K562 (cell line): ENCODE results near the gene TSPAN14. TPM values are rescaled to one million over a fixed set of nuclear protein-coding genes. Genes with fewer than 3 reads are reported as not detected.

ENCODE experiments used
- BRD4 ChIP-seq: fragments of 200-600 bp; sonication (generic); IDR thresholded peaks from 2 replicates; pipeline ENCODE4 v1.6.1; 2017; ENCODE audit warnings: inconsistent platforms
- CBFA2T3 ChIP-seq: fragments of 450-650 bp; IDR thresholded peaks from 2 replicates; pipeline ENCODE4 v1.6.1; 2017
- CXXC5 ChIP-seq: fragments of 250-450 bp; sonication (Bioruptor Pico); IDR thresholded peaks from 2 replicates; pipeline ENCODE4 v1.8.0; 2022; ENCODE audit warnings: inconsistent platforms, mild to moderate bottlenecking, moderate library complexity
- ESRRA ChIP-seq: fragments of 450-650 bp; IDR thresholded peaks from 2 replicates; pipeline ENCODE4 v1.6.1; 2014; ENCODE audit warnings: low read depth, mild to moderate bottlenecking, moderate library complexity, borderline replicate concordance
- FOXK1 ChIP-seq: sonication (generic); formaldehyde crosslinking; IDR thresholded peaks from 2 replicates; pipeline ENCODE4 v1.8.0; 2022; ENCODE audit warnings: missing genetic modification reagents, mild to moderate bottlenecking, borderline replicate concordance
- HMBOX1 ChIP-seq: sonication (generic); IDR thresholded peaks from 2 replicates; pipeline ENCODE4 v1.6.1; 2016
- MAFG ChIP-seq: fragments of 450-650 bp; conservative IDR thresholded peaks from 2 replicates; pipeline ENCODE4 v1.6.1; 2016; ENCODE audit warnings: missing genetic modification characterization, missing compliant biosample characterization
- NONO ChIP-seq, 2 experiments: fragments of 200-400 bp in 1 of 2; fragments of 450-650 bp in 1 of 2; formaldehyde crosslinking in 1 of 2; IDR thresholded peaks; 2 replicates each; pipeline ENCODE4 v1.6.1; 2017; ENCODE audit warnings: low read depth in 2 of 2, mild to moderate bottlenecking in 2 of 2, moderate library complexity in 2 of 2, low read length in 1 of 2
- NR2C1 ChIP-seq, 2 experiments: fragments of 450-650 bp; IDR thresholded peaks; 2 replicates each; pipeline ENCODE4 v1.6.1; 2017; ENCODE audit warnings: mild to moderate bottlenecking in 2 of 2, antibody characterized with exemption in 1 of 2, inconsistent platforms in 1 of 2, missing compliant biosample characterization in 1 of 2, missing genetic modification characterization in 1 of 2
- SMARCC2 ChIP-seq: fragments of 450-650 bp; IDR thresholded peaks from 2 replicates; pipeline ENCODE4 v1.6.1; 2017; ENCODE audit warnings: antibody characterized with exemption, moderate library complexity, mild to moderate bottlenecking, low read depth
- TCFL5 ChIP-seq: fragments of 250-450 bp; sonication (Bioruptor Pico); conservative IDR thresholded peaks from 2 replicates; pipeline ENCODE4 v1.6.1; 2021; ENCODE audit warnings: mild to moderate bottlenecking, moderate library complexity, matching md5 sums
- ZBTB40 ChIP-seq, 2 experiments: fragments of 450-650 bp in 1 of 2; sonication (generic) in 1 of 2; formaldehyde crosslinking in 1 of 2; IDR thresholded peaks; 2 replicates each; pipeline versions ENCODE4 v1.7.1 to v1.9.0; 2016 to 2022; ENCODE audit warnings: inconsistent platforms in 1 of 2, mild to moderate bottlenecking in 1 of 2, missing genetic modification reagents in 1 of 2
- ZNF395 ChIP-seq: fragments of 200-800 bp; sonication (Bioruptor generic); IDR thresholded peaks from 2 replicates; pipeline ENCODE4 v1.6.1; 2017; ENCODE audit warnings: missing genetic modification characterization, missing compliant biosample characterization
- ZNF77 ChIP-seq: fragments of 250-450 bp; sonication (Bioruptor Pico); IDR thresholded peaks from 2 replicates; pipeline ENCODE4 v1.5.0; 2020
- polyA plus RNA-seq, 8 experiments: library from polyadenylated mRNA; depleted of rRNA in 4 of 8; stranded (reverse) in 5 of 8; unstranded in 3 of 8; fragments of >200 nt; fragmentation: Nextera tagmentation in 2 of 8; fragmentation: Illumina TruSeq in 1 of 8; extraction: Ambion mirVana in 2 of 8; extraction: Trizol in 1 of 8; gene quantifications; 2 replicates each; pipeline versions ENCODE4 v1.2.1 to v1.2.3, GENCODE V29; 2011 to 2014; ENCODE audit warnings: inconsistent platforms in 1 of 8, missing spikeins in 1 of 8
- total RNA-seq, 7 experiments: library from RNA; depleted of rRNA in 6 of 7; stranded (reverse); fragments of >200 nt in 6 of 7; fragmentation: Illumina TruSeq in 2 of 7; extraction: Trizol in 2 of 7; gene quantifications; 2 replicates each; pipeline versions ENCODE4 v1.2.1 to v1.2.3, GENCODE V29; 2011 to 2021; ENCODE audit warnings: low replicate concordance in 1 of 7
- TF ChIP-seq, protein P1 (sequence below): sonication (generic); formaldehyde crosslinking; IDR thresholded peaks from 2 replicates; pipeline ENCODE4 v1.8.0; 2022; ENCODE audit warnings: missing genetic modification reagents, mild to moderate bottlenecking, moderate library complexity, borderline replicate concordance

TSPAN14 gene
- total and polyA plus RNA-seq, 9 of the 15 experiments (the other 6 are each of a cell fraction or from before 2014, with no cell fraction given): 5.8 to 92.9 (median 23.3) TPM

GRCh38 chr10:80466724-80467326 is 12.7 kb downstream of the TSPAN14 start (continued):
- TF ChIP-seq ZBTB40 (IDR thresholded peaks at IDR 0.05) (peak; percentile 42; the same call in 1 of the 2 replicates), ZBTB40 (CRISPR knock-in tag; IDR thresholded peaks at IDR 0.05) (no peak), ZNF395 (CRISPR knock-in tag) (peak; percentile 89), ZNF77 (CRISPR knock-in tag) (no peak), FOXK1 (CRISPR knock-in tag) (no peak), CBFA2T3 (peak; percentile 63), ESRRA (no peak), NR2C1 (IDR thresholded peaks at IDR 0.05) (no peak), NR2C1 (tag; IDR thresholded peaks at IDR 0.05) (0 out of 2 replicates have a peak, but pooled peaks have one; percentile 7), BRD4 (0 out of 2 replicates have a peak, but pooled peaks have one; percentile 46), CXXC5 (CRISPR knock-in tag) (0 out of 2 replicates have a peak, but pooled peaks have one; percentile 9), MAFG (tag) (peak; percentile 95), NONO (IDR thresholded peaks at IDR 0.05; ENCODE audit: low read depth in 2 of 2, low read length in 1 of 2) (no peak), TCFL5 (CRISPR knock-in tag) (no peak), HMBOX1 (peak; percentile 97), SMARCC2 (peak; percentile 66; the same call in 1 of the 2 replicates)
- TF ChIP-seq, protein P1, sequence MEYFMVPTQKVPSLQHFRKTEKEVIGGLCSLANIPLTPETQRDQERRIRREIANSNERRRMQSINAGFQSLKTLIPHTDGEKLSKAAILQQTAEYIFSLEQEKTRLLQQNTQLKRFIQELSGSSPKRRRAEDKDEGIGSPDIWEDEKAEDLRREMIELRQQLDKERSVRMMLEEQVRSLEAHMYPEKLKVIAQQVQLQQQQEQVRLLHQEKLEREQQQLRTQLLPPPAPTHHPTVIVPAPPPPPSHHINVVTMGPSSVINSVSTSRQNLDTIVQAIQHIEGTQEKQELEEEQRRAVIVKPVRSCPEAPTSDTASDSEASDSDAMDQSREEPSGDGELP: no peak
